Measurements from ENCODE around the gene MEAK7.

MEAK7 gene

GRCh38 chr16:84464116-84464515, 40.3 kb downstream of the MEAK7 start:
- H3K36me3 ChIP-seq (ENCODE audit: control insufficient read depth, insufficient read depth, low read length), result no peaks in the 10 kb centered on the region

GRCh38 chr16:84463221-84463620, 41.2 kb downstream of the MEAK7 start:
- no peaks in the 10 kb centered on the region for H3K36me3 ChIP-seq (ENCODE audit: control insufficient read depth, insufficient read depth, low read length)

More at GRCh38 chr16:84464116-84464515, 40.3 kb downstream of the MEAK7 start:
- Histone ChIP-seq H3K4me3 (ENCODE audit: low read length) (no peak overlapping the region), H3K27me3 (ENCODE audit: control insufficient read depth, insufficient read depth, low read length) (no peaks in the 10 kb centered on the region), H3K4me1 (ENCODE audit: control insufficient read depth, insufficient read depth, low read length) (peaks cover 6% of the 10 kb centered on the region), H3K9ac (ENCODE audit: low read length) (no peak overlapping the region), H3K9me3 (ENCODE audit: control insufficient read depth, low read length) (no peaks in the 10 kb centered on the region)

GRCh38 chr16:84462296-84463210, 41.9 kb downstream of the MEAK7 start:
- Histone ChIP-seq H3K36me3 (ENCODE audit: control insufficient read depth, insufficient read depth, low read length) (no peaks in the 10 kb centered on the region), H3K9ac (ENCODE audit: low read length) (no peak overlapping the region), H3K4me3 (ENCODE audit: low read length) (no peak overlapping the region), H3K9me3 (ENCODE audit: control insufficient read depth, low read length) (no peaks in the 10 kb centered on the region), H3K4me1 (ENCODE audit: control insufficient read depth, insufficient read depth, low read length) (peaks cover 6% of the 10 kb centered on the region), H3K27me3 (ENCODE audit: control insufficient read depth, insufficient read depth, low read length) (no peaks in the 10 kb centered on the region)

More at GRCh38 chr16:84463221-84463620, 41.2 kb downstream of the MEAK7 start:
- H3K4me3 ChIP-seq (ENCODE audit: low read length), result no peak overlapping the region
- no peaks in the 10 kb centered on the region for H3K27me3 ChIP-seq (ENCODE audit: control insufficient read depth, insufficient read depth, low read length)
- peaks cover 6% of the 10 kb centered on the region for H3K4me1 ChIP-seq (ENCODE audit: control insufficient read depth, insufficient read depth, low read length)
- H3K9ac ChIP-seq (ENCODE audit: low read length), result no peak overlapping the region
- H3K9me3 ChIP-seq (ENCODE audit: control insufficient read depth, low read length), result no peaks in the 10 kb centered on the region

GRCh38 chr16:84461413-84462295, 42.8 kb downstream of the MEAK7 start:
- H3K4me1 ChIP-seq (ENCODE audit: control insufficient read depth, insufficient read depth, low read length), result peaks cover 6% of the 10 kb centered on the region

GRCh38 chr16:84461029-84461412, 43.4 kb downstream of the MEAK7 start:
- Histone ChIP-seq H3K36me3 (ENCODE audit: control insufficient read depth, insufficient read depth, low read length) (no peaks in the 10 kb centered on the region), H3K4me1 (ENCODE audit: control insufficient read depth, insufficient read depth, low read length) (peaks cover 6% of the 10 kb centered on the region)

More at GRCh38 chr16:84461413-84462295, 42.8 kb downstream of the MEAK7 start:
- Histone ChIP-seq H3K9me3 (ENCODE audit: control insufficient read depth, low read length) (no peaks in the 10 kb centered on the region), H3K27me3 (ENCODE audit: control insufficient read depth, insufficient read depth, low read length) (no peaks in the 10 kb centered on the region), H3K9ac (ENCODE audit: low read length) (no peak overlapping the region), H3K4me3 (ENCODE audit: low read length) (no peak overlapping the region), H3K36me3 (ENCODE audit: control insufficient read depth, insufficient read depth, low read length) (no peaks in the 10 kb centered on the region)

GRCh38 chr16:84460406-84461028, 43.9 kb downstream of the MEAK7 start:
- H3K36me3 ChIP-seq (ENCODE audit: control insufficient read depth, insufficient read depth, low read length), result no peaks in the 10 kb centered on the region
- H3K4me3 ChIP-seq (ENCODE audit: low read length), result no peak overlapping the region
- no peak overlapping the region for H3K9ac ChIP-seq (ENCODE audit: low read length)
- no peaks in the 10 kb centered on the region for H3K27me3 ChIP-seq (ENCODE audit: control insufficient read depth, insufficient read depth, low read length)
- H3K9me3 ChIP-seq (ENCODE audit: control insufficient read depth, low read length), result no peaks in the 10 kb centered on the region
- H3K4me1 ChIP-seq (ENCODE audit: control insufficient read depth, insufficient read depth, low read length), result peaks cover 6% of the 10 kb centered on the region

More at GRCh38 chr16:84461029-84461412, 43.4 kb downstream of the MEAK7 start:
- Histone ChIP-seq H3K4me3 (ENCODE audit: low read length) (no peak overlapping the region), H3K9me3 (ENCODE audit: control insufficient read depth, low read length) (no peaks in the 10 kb centered on the region), H3K27me3 (ENCODE audit: control insufficient read depth, insufficient read depth, low read length) (no peaks in the 10 kb centered on the region), H3K9ac (ENCODE audit: low read length) (no peak overlapping the region)

GRCh38 chr16:84459941-84460405, 44.5 kb downstream of the MEAK7 start:
- Histone ChIP-seq H3K4me3 (ENCODE audit: low read length) (no peak overlapping the region), H3K4me1 (ENCODE audit: control insufficient read depth, insufficient read depth, low read length) (peaks cover 6% of the 10 kb centered on the region), H3K36me3 (ENCODE audit: control insufficient read depth, insufficient read depth, low read length) (no peaks in the 10 kb centered on the region), H3K27me3 (ENCODE audit: control insufficient read depth, insufficient read depth, low read length) (no peaks in the 10 kb centered on the region), H3K9me3 (ENCODE audit: control insufficient read depth, low read length) (no peaks in the 10 kb centered on the region), H3K9ac (ENCODE audit: low read length) (no peak overlapping the region)

GRCh38 chr16:84459533-84459894, 44.9 kb downstream of the MEAK7 start:
- Histone ChIP-seq H3K4me1 (ENCODE audit: control insufficient read depth, insufficient read depth, low read length) (peaks cover 6% of the 10 kb centered on the region), H3K9ac (ENCODE audit: low read length) (no peak overlapping the region), H3K27me3 (ENCODE audit: control insufficient read depth, insufficient read depth, low read length) (no peaks in the 10 kb centered on the region), H3K4me3 (ENCODE audit: low read length) (no peak overlapping the region), H3K36me3 (ENCODE audit: control insufficient read depth, insufficient read depth, low read length) (no peaks in the 10 kb centered on the region), H3K9me3 (ENCODE audit: control insufficient read depth, low read length) (no peaks in the 10 kb centered on the region)

- Histone ChIP-seq H3K9me3 (ENCODE audit: control insufficient read depth, low read length) (no peaks in the 10 kb centered on the region), H3K4me1 (ENCODE audit: control insufficient read depth, insufficient read depth, low read length) (peaks cover 6% of the 10 kb centered on the region), H3K4me3 (ENCODE audit: low read length) (no peak overlapping the region), H3K9ac (ENCODE audit: low read length) (no peak overlapping the region), H3K27me3 (ENCODE audit: control insufficient read depth, insufficient read depth, low read length) (no peaks in the 10 kb centered on the region), H3K36me3 (ENCODE audit: control insufficient read depth, insufficient read depth, low read length) (no peaks in the 10 kb centered on the region)
Measured at GRCh38 chr16:84458606-84459532, 45.6 kb downstream of the MEAK7 start.

GRCh38 chr16:84455031-84455430, 49.4 kb downstream of the MEAK7 start:
- Histone ChIP-seq H3K4me3 (ENCODE audit: low read length) (no peak overlapping the region), H3K27me3 (ENCODE audit: control insufficient read depth, insufficient read depth, low read length) (no peaks in the 10 kb centered on the region), H3K36me3 (ENCODE audit: control insufficient read depth, insufficient read depth, low read length) (no peaks in the 10 kb centered on the region), H3K9me3 (ENCODE audit: control insufficient read depth, low read length) (no peaks in the 10 kb centered on the region), H3K4me1 (ENCODE audit: control insufficient read depth, insufficient read depth, low read length) (no peaks in the 10 kb centered on the region), H3K9ac (ENCODE audit: low read length) (no peak overlapping the region)

Measured in mucosa of stomach (tissue), 1 donor.